HG03159 (cell line): Measurements from ENCODE around the gene PIK3R3.

Source experiments
- ATAC-seq: cut with Tn5 transposase; IDR thresholded peaks from one replicate; pipeline ENCODE4 v1.9.1; 2021; ENCODE audit warnings: mild to moderate bottlenecking, moderate library complexity; ENCODE audit not compliant: unreplicated experiment

The PIK3R3 gene

GRCh38 chr1:46030876-46031660 is 101.4 kb downstream of the PIK3R3 start:
- no peak for ATAC-seq

GRCh38 chr1:46030074-46030870 is 102.2 kb downstream of the PIK3R3 start:
- ATAC-seq, result no peak

- ATAC-seq, result no peak
These were observed 104.4 kb downstream of the PIK3R3 start for GRCh38 chr1:46027788-46028573.

- ATAC-seq, result no peak
These were observed 105.9 kb downstream of the PIK3R3 start for GRCh38 chr1:46026531-46026930.

GRCh38 chr1:46021046-46021996 is 111.1 kb downstream of the PIK3R3 start:
- ATAC-seq, result no peak

- ATAC-seq, result no peak
These were observed 112.4 kb downstream of the PIK3R3 start for GRCh38 chr1:46020010-46020409.

- ATAC-seq, result no peak
These were observed 113.1 kb downstream of the PIK3R3 start for GRCh38 chr1:46019348-46019747.

- no peak for ATAC-seq
These were observed 114.4 kb downstream of the PIK3R3 start for GRCh38 chr1:46017876-46018503.

GRCh38 chr1:46013581-46013980 is 118.8 kb downstream of the PIK3R3 start:
- ATAC-seq, result no peak

GRCh38 chr1:46012236-46012635 is 120.2 kb downstream of the PIK3R3 start:
- no peak for ATAC-seq

- no peak for ATAC-seq
These were observed 121.2 kb downstream of the PIK3R3 start for GRCh38 chr1:46011121-46011695.

GRCh38 chr1:46010611-46011010 is 121.8 kb downstream of the PIK3R3 start:
- ATAC-seq, result no peak

- ATAC-seq, result no peak
These were observed 123.8 kb downstream of the PIK3R3 start for GRCh38 chr1:46008585-46008984.

- ATAC-seq, result no peak
These were observed 126.8 kb downstream of the PIK3R3 start for GRCh38 chr1:46005594-46005993.

GRCh38 chr1:46004492-46004891 is 127.9 kb downstream of the PIK3R3 start:
- ATAC-seq, result no peak

GRCh38 chr1:46003315-46003714 is 129.1 kb downstream of the PIK3R3 start:
- ATAC-seq, result no peak

GRCh38 chr1:46002551-46003150 is 129.8 kb downstream of the PIK3R3 start:
- no peak for ATAC-seq

- ATAC-seq, result no peak
These were observed 131.2 kb downstream of the PIK3R3 start for GRCh38 chr1:46001081-46001785.
